Kidney (tissue), 14 donors: ENCODE data around the gene INPP5D. TPM values are rescaled to one million over a fixed set of nuclear protein-coding genes. Genes with fewer than 3 reads are reported as not detected.

Experiments
- DNase-seq, 5 donors: peaks; one replicate each; pipeline ENCODE4 v3.0.0-alpha.2; 2013 to 2020
- FAIRE-seq: peaks from 2 replicates; lab custom pipeline; 2012; peaks lifted over from hg19 to GRCh38; lab: Jason Lieb, UNC
- H3K27ac ChIP-seq, 2 donors: one replicate each; pipeline ENCODE4 v1.7.0; 2013; ENCODE audit warnings: low read depth in 2 of 2, low read length in 2 of 2, inconsistent platforms in 1 of 2
- H3K27me3 ChIP-seq: one replicate; pipeline ENCODE4 v1.7.1; 2013; ENCODE audit warnings: low read length, inconsistent platforms; ENCODE audit not compliant: control insufficient read depth, insufficient read depth
- H3K36me3 ChIP-seq, 3 donors: one replicate each; pipeline versions ENCODE4 v1.7.0 to v1.7.1; 2013; ENCODE audit warnings: low read length in 3 of 3, control low read depth in 1 of 3, inconsistent platforms in 1 of 3; ENCODE audit not compliant: insufficient read depth in 3 of 3, control insufficient read depth in 2 of 3
- H3K4me1 ChIP-seq, 3 donors: one replicate each; pipeline versions ENCODE4 v1.7.0 to v1.7.1; 2013; ENCODE audit warnings: low read length in 3 of 3, inconsistent platforms in 1 of 3, low read depth in 1 of 3; ENCODE audit not compliant: control insufficient read depth in 2 of 3, insufficient read depth in 2 of 3
- H3K4me3 ChIP-seq, 3 donors: one replicate each; pipeline versions ENCODE4 v1.7.0 to v1.8.1; 2013; ENCODE audit warnings: low read length in 3 of 3, control low read depth in 1 of 3, inconsistent platforms in 1 of 3
- H3K9ac ChIP-seq, 3 donors: one replicate each; pipeline versions ENCODE4 v1.7.0 to v1.7.1; 2013; ENCODE audit warnings: low read length in 3 of 3, control low read depth in 1 of 3, inconsistent platforms in 1 of 3
- H3K9me3 ChIP-seq, 3 donors: one replicate each; pipeline versions ENCODE4 v1.7.0 to v1.7.1; 2013; ENCODE audit warnings: low read length in 3 of 3, control low read depth in 1 of 3, inconsistent platforms in 1 of 3; ENCODE audit not compliant: control insufficient read depth in 2 of 3, insufficient read depth in 1 of 3
- intact Hi-C: fragments of 100-400 bp; cut with DNase I; formaldehyde crosslinking; loops from one replicate; pipeline ENCODE4 v1.11.1; 2022
- polyA plus RNA-seq: library from polyadenylated mRNA; stranded (reverse); fragments of 350-450 nt; fragmentation: Illumina TruSeq; extraction: RNeasy Lipid Tissue Mini Kit (QIAGEN cat#74804); gene quantifications from one replicate; pipeline ENCODE4 v1.2.3, GENCODE V29; 2014; ENCODE audit warnings: low read depth, low replicate concordance; ENCODE audit not compliant: insufficient read depth
- total RNA-seq: library from RNA; stranded (reverse); fragmentation: NEBNext Ultra II Directional; extraction: Animal tissue kit (Norgen Biotek cat#: 25700); gene quantifications from one replicate; pipeline ENCODE4 v1.2.1, GENCODE V29; 2021
- TF ChIP-seq, protein P1 (sequence below): IDR thresholded peaks from 3 replicates; pipeline ENCODE4 v1.5.1; 2012; ENCODE audit warnings: mild to moderate bottlenecking, moderate library complexity, borderline replicate concordance; ENCODE audit not compliant: insufficient read depth; ENCODE audit errors: extremely low read depth
- donor health status: control.
- donor health status: control.
- donor health status: control.
- donor health status: control.
- donor health status: control.
- donor health status: DM: yes; HTN: yes; CAD: no.
- donor health status: Normal renal cell carcinoma (clear cell type).

The INPP5D gene
- total and polyA plus RNA-seq, 2 donors from 2014 or later: 2.6 to 29.6 TPM

GRCh38 chr2:233223059-233223894 is 163.1 kb downstream of the INPP5D start:
- Histone ChIP-seq H3K27ac (no peak overlapping the region), H3K4me3 (no peak overlapping the region), H3K4me1 (no peaks in the 10 kb centered on the region), H3K9me3 (no peaks in the 10 kb centered on the region), H3K36me3 (no peaks in the 10 kb centered on the region), H3K27me3 (no peaks in the 10 kb centered on the region), H3K9ac (no peak overlapping the region)
- intact Hi-C loops: no loop called here
- DNase-seq: no peak
- TF ChIP-seq, protein P1, sequence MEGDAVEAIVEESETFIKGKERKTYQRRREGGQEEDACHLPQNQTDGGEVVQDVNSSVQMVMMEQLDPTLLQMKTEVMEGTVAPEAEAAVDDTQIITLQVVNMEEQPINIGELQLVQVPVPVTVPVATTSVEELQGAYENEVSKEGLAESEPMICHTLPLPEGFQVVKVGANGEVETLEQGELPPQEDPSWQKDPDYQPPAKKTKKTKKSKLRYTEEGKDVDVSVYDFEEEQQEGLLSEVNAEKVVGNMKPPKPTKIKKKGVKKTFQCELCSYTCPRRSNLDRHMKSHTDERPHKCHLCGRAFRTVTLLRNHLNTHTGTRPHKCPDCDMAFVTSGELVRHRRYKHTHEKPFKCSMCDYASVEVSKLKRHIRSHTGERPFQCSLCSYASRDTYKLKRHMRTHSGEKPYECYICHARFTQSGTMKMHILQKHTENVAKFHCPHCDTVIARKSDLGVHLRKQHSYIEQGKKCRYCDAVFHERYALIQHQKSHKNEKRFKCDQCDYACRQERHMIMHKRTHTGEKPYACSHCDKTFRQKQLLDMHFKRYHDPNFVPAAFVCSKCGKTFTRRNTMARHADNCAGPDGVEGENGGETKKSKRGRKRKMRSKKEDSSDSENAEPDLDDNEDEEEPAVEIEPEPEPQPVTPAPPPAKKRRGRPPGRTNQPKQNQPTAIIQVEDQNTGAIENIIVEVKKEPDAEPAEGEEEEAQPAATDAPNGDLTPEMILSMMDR: no peak
- no peak for FAIRE-seq

GRCh38 chr2:233225230-233226068 is 165.3 kb downstream of the INPP5D start:
- Histone ChIP-seq H3K9me3 (no peaks in the 10 kb centered on the region), H3K9ac (no peak overlapping the region), H3K27me3 (no peaks in the 10 kb centered on the region), H3K36me3 (no peaks in the 10 kb centered on the region), H3K4me3 (no peak overlapping the region), H3K27ac (no peak overlapping the region), H3K4me1 (no peaks in the 10 kb centered on the region)
- TF ChIP-seq, protein P1: no peak
- intact Hi-C loops: no loop called here
- no peak for DNase-seq
- FAIRE-seq: no peak

DNA sequence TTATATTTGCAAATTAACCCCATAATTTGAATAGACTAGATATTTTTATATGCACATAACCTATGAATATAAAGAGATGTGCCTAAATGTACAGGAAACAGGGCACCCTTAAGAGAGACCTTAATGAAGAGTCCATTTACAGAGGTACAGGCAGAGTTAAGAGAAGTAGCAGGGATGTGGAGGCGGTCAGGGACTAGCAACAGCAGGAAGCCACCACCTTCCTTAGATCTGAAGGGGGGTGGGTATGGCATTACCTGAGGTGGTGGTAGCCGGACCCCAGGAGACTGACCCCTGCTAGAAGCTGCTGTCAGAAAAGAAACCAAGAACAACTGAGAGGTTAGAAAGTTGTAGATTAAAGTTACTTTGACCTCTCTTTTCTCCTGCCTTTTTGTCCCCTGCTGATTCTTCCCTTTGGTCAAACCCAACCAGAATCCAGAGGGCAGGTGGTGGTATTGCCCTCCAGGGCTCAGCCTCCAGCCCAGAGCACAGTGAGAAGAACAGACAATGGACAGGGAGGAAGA is 166.4 kb downstream of the INPP5D start:
- no peaks in the 10 kb centered on the region for H3K9me3 ChIP-seq
- no peaks in the 10 kb centered on the region for H3K4me1 ChIP-seq
- FAIRE-seq (no peak), DNase-seq (no peak)
- H3K27ac ChIP-seq: no peak overlapping the region
- H3K36me3 ChIP-seq: no peaks in the 10 kb centered on the region
- no peak overlapping the region for H3K9ac ChIP-seq
- intact Hi-C loops: no loop called here
- no peak overlapping the region for H3K4me3 ChIP-seq
- TF ChIP-seq, protein P1: no peak
- no peaks in the 10 kb centered on the region for H3K27me3 ChIP-seq
